ENCODE measurements around the gene FCHO2.

The FCHO2 gene

GRCh38 chr5:73094415-73094814 lies 138.6 kb downstream of the FCHO2 start:
- no peak overlapping the region for H3K4me3 ChIP-seq (ENCODE audit: low read depth, low read length)
- DNase-seq (ENCODE audit: low read depth): no peak

- no peak overlapping the region for H3K4me3 ChIP-seq (ENCODE audit: low read depth, low read length)
- no peak for DNase-seq (ENCODE audit: low read depth)
Observed at GRCh38 chr5:73095564-73096238, 139.9 kb downstream of the FCHO2 start.

DNA sequence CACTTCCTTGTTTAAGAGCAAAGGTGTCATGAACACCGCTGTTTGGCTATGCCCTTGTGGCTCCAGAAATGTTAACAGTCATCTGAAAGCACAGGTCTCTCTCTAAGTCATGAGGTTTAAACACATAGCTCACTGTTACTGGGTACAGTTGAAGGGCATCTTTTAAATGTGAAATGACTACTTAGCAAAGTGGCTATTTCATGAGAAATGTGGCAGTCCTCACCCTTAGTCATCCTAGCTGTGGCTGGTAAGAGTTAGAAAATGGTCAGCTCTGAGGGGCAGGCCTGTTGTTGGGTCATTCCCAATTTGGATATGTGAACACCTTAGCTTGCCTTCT lies 140.4 kb downstream of the FCHO2 start:
- DNase-seq (ENCODE audit: low read depth): no peak
- H3K4me3 ChIP-seq (ENCODE audit: low read depth, low read length): no peak overlapping the region

DNA sequence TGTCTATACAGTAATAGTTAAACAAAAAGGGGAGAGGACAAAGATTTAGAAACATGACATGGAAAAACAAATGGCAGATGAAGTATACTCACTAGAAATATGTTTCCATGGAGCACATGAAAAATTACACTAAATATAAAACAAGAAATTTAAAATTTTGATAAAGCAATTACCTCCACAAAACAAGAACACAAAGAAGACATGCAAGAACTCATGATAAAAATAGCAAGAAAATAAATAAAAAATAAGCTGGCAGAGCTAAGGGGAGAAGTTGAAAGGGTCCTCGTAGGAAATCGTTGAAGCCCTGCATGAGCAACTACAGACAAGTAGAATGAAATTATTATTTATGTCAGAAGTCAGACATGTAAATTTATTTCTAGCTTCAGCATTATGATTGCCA lies 141.9 kb downstream of the FCHO2 start:
- DNase-seq (ENCODE audit: low read depth): no peak
- no peak overlapping the region for H3K4me3 ChIP-seq (ENCODE audit: low read depth, low read length)

DNA sequence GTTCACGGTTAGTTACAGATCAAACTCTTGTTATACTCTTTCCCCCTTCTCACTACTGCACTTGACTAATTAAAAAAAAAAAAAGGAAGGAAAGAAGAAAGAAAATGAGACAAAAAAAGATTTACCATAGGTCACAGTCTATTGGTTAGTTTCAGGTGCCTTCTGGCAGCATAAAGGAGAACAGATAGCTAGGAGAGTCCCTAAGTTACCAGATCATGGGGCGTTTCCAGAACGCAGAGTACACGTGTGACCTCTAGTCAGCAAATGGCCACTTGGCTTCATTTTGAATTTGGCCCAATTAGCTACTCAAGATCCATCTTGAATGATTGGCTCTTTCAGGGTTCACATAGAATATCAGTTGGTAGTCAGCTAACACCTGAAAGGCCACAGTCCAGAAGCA lies 144.3 kb downstream of the FCHO2 start:
- no peak for DNase-seq (ENCODE audit: low read depth)
- H3K4me3 ChIP-seq (ENCODE audit: low read depth, low read length): no peak overlapping the region

- H3K4me3 ChIP-seq (ENCODE audit: low read depth, low read length): no peak overlapping the region
- no peak for DNase-seq (ENCODE audit: low read depth)
Observed at GRCh38 chr5:73103870-73104299, 148.0 kb downstream of the FCHO2 start.

GRCh38 chr5:73104326-73104725 lies 148.5 kb downstream of the FCHO2 start:
- no peak for DNase-seq (ENCODE audit: low read depth)
- no peak overlapping the region for H3K4me3 ChIP-seq (ENCODE audit: low read depth, low read length)

DNA sequence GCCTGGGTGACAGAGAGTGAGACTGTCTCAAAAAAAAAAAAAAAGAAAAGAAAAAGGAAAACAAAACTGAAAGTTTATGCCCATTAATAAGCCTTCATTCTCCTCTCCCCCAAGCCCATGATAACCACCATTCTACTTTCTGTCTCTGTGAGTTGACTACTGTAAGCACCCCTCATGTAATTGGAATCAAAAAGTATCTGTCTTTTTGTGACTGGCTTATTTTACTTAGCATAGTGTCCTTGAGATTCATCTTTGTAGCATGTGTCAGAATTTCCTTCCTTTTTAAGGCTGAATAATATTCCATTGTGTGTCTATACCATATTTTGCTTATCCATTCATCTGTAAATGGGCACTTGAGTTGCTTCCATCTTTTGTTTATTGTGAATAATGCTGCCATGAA lies 150.5 kb downstream of the FCHO2 start:
- H3K4me3 ChIP-seq (ENCODE audit: low read depth, low read length): no peak overlapping the region

GRCh38 chr5:73110190-73110589 lies 154.3 kb downstream of the FCHO2 start:
- no peak overlapping the region for H3K4me3 ChIP-seq (ENCODE audit: low read depth, low read length)
- no peak for DNase-seq (ENCODE audit: low read depth)

More for the DNA sequence above, 150.5 kb downstream of the FCHO2 start:
- DNase-seq (ENCODE audit: low read depth): no peak

GRCh38 chr5:73111536-73111935 lies 155.7 kb downstream of the FCHO2 start:
- DNase-seq (ENCODE audit: low read depth): no peak

GRCh38 chr5:73112359-73112758 lies 156.5 kb downstream of the FCHO2 start:
- H3K4me3 ChIP-seq (ENCODE audit: low read depth, low read length): no peak overlapping the region
- DNase-seq (ENCODE audit: low read depth): no peak

More at GRCh38 chr5:73111536-73111935, 155.7 kb downstream of the FCHO2 start:
- H3K4me3 ChIP-seq (ENCODE audit: low read depth, low read length): no peak overlapping the region

GRCh38 chr5:73114044-73114688 lies 158.3 kb downstream of the FCHO2 start:
- DNase-seq (ENCODE audit: low read depth): no peak
- H3K4me3 ChIP-seq (ENCODE audit: low read depth, low read length): no peak overlapping the region

DNA sequence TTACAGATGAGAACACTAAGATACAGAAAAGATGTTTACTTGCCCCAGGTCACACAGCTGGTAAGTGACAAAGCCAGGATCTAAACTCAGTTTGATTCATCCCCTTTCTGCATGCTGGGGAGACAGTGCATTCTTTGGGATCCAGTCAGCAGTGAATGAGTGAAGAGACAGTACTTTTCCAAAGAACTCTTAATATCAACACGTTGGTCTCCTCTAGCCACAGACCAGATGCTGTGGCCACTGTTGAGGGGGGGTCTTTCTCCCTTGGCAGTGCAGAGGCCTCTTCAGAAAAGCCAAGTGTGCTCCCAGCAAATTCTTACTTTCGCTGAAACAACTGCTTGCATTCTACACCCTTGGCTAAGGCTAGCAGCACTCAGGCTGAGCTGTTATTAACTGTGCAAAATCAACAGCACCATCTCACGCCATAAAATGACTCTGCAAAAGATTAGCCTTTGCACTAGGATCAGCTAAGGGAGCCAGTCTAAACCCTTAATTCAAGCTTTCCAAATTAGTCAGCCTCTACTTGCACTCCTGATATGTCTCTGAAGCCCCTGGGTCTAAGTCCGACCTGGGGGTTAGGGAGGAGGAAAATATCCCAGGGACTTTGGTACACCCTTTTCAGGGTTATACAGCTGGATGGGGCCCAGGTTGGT lies 159.7 kb downstream of the FCHO2 start:
- DNase-seq (ENCODE audit: low read depth): peak; percentile 93
- H3K4me3 ChIP-seq (ENCODE audit: low read depth, low read length): no peak overlapping the region

- no peak for DNase-seq (ENCODE audit: low read depth)
- no peak overlapping the region for H3K4me3 ChIP-seq (ENCODE audit: low read depth, low read length)
Observed at GRCh38 chr5:73116506-73116905, 160.7 kb downstream of the FCHO2 start.

DNA sequence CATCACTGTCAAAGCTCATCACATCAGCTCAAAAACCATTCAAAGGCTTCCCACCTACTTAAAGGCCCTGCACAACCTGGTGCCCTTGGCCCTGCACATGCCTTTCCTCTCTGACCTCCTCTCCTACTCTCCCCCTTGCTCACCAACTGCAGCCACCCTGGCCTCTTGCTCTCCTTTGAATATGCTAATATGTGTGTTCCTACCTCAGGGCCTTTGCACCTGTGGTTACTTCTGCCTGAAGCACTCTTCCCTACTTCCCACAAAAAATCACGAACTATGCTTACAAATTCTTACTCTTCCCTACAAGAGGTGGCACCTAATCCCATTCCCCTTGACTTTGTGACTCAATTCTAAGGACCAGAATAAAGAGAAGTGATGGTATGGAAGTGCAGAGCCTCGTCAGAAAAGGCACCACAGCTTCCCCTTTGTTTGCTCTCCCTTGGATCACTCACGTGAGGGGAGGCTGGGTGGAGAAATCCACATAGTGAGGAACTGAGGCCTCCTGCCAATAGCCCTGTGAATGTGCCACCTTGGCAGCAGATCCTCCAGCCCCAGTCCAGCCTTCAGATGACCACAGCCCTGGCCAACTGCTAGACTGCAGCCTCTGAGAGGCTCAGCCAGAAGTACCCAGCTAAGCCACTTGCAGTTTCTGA lies 161.4 kb downstream of the FCHO2 start:
- no peak for DNase-seq (ENCODE audit: low read depth)
- no peak overlapping the region for H3K4me3 ChIP-seq (ENCODE audit: low read depth, low read length)

DNA sequence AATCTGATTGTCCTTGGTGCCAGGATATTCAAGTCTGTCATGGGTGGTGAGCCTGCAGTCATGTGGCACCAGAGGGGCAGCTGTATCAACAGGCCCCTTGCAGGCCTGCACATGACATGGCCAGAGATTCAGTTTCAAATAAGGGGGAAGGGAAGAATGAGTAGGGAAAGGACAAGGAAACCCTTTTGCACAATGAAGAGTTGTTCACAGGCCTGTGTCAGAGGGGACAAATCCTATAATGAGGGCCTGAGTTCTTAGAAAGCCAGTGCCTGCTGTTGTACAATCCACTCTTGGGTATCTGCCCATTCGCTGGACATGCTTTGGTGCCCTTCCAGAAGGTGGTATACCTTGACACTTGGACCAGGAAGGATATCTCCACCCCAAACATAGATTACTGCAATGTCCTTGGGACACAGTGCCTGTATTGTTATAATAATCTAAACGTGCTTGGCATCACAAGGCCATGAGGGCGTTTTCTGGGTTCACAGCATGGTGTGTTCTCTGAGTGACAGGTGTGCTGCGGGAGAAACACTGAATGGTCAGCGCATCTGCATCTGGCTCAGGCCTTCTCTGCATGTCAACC lies 162.6 kb downstream of the FCHO2 start:
- H3K4me3 ChIP-seq (ENCODE audit: low read depth, low read length): no peak overlapping the region
- no peak for DNase-seq (ENCODE audit: low read depth)

DNA sequence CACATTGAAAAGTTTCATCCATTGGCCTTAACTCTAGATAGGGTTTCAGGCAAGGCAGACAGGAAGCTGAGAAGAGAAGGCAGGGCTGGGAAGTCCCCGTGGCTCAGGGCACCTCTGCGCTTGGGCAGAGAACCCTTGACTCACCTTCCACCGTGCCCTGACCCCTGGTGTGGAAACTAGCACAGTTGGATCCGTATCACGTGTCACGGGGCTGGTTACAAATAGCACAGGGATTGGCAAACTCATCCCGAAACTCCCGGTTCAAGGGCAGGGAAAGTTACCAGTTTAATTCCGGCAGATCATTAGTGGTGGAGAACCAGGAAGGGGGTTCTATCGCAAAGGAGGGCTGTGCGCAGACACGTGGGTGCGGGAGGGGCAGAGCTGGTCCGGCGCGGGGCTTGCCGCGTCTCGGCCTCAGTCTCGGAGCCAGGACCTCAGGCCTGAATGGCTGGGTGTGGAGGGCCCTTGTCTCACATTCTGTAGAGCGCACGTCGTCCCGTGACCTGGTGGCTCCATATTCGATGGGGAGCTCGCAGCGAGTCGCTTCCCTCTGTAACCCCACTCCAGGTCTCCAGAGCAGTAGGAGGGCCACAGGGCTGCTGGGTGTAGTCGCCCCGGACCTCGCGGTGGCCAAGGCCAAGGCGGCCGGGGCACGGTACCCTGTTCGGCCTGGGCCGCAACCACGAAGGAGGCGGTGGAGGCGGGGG lies 163.8 kb downstream of the FCHO2 start:
- DNase-seq (ENCODE audit: low read depth): no peak
- peak overlapping the region; percentile 62 for H3K4me3 ChIP-seq (ENCODE audit: low read depth, low read length)

DNA sequence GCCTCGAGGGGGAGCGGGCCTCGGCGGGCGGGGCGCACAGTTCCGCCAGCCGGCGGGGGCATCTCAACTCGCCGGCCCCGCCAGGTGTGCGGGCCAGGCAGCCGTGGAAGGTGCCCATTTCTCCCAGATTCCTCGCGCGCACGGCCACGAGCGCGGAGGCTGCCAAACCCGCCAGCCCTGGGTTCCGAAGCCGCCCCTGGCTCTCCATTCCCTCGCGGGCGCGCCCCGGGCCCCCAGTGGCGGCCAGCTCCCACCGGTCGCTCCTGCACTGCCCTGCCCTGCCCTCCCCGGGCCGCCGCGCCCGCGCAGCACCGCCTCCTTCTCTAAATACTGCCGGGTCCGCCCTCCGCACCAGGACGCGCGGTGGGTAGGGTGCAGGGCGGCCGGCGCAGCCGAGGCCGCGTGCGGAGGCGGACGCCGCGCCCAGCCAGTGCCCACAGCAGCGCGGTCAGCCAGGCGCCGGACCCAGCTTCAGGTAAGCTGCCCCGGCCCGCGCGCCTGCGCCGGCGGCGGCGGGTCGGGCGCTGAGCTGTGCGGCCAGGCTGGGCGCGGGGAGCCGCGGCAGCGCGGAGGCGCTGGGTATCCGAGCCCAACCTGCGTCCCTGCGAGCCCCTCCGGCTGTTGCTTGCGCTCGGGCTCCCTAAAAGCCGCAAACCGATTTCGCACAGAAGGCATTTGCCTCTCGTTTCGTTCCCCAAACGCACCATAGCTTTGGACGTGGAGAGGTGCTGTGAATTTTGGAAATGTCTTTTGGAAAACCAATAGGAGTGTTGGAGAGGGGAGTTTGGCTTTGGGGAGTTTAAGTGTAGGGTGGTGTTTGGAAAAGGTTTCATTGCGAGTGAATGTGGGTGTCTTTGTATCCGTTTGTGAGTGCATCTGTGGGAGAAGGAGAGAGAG lies 164.6 kb downstream of the FCHO2 start, which contains the start of gene TMEM171:
TSS of gene TMEM171 (plus strand) at position 354 of the 897 bp plus-strand sequence. CDS start 2,799 bp downstream, outside the sequence.
- DNase-seq (ENCODE audit: low read depth): no peak
- peak within 1 kb of the TSS; percentile 62 for H3K4me3 ChIP-seq (ENCODE audit: low read depth, low read length)

Data from skeletal muscle cell (primary cell).